Neural progenitor cell (in vitro differentiated cells): ENCODE data around the gene BMPR1A.

ENCODE experiments used
- EZH2 ChIP-seq: fragments of 200-600 bp; sonication (generic); IDR thresholded peaks from 2 replicates; pipeline ENCODE4 v1.6.1; 2017; ENCODE audit warnings: antibody characterized with exemption, mild to moderate bottlenecking, moderate library complexity
- TF ChIP-seq, protein P1 (sequence below): fragments of 200-600 bp; sonication (generic); IDR thresholded peaks from 2 replicates; pipeline ENCODE4 v1.5.1; 2017; ENCODE audit warnings: antibody characterized with exemption, mild to moderate bottlenecking

DNA sequence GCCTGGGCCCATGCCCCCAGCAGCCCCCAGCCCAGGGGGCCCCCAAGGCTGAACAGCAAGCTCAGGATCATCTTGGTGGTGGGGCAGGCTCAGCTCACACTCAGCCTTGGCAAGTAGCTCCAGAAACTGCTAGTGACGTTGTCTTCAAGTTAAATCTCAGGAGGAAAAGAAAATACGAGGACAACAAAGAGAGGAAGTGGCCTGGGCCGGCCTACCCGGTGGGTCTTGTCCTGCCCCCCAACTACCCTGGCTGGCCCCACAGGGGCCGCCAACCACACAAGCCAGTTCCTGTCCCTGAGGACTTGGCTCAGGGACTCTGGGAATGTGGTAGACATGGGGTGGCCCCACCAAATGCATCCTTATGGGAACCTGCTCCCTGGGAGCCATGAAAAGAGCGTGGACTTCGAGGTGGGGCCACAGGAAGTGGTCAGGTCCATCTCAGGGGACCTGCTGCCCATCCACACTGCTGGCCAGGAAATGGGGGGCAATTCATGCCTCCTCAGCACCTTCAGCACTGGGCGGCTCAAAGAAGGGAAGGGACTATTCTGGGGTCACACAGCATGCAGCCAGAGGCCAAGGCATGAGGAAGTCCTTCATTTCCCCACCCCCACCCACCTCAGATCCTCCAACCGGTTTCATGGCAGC, 201.2 kb downstream of the BMPR1A start, which contains the start of gene MMRN2:
- TF ChIP-seq, protein P1, sequence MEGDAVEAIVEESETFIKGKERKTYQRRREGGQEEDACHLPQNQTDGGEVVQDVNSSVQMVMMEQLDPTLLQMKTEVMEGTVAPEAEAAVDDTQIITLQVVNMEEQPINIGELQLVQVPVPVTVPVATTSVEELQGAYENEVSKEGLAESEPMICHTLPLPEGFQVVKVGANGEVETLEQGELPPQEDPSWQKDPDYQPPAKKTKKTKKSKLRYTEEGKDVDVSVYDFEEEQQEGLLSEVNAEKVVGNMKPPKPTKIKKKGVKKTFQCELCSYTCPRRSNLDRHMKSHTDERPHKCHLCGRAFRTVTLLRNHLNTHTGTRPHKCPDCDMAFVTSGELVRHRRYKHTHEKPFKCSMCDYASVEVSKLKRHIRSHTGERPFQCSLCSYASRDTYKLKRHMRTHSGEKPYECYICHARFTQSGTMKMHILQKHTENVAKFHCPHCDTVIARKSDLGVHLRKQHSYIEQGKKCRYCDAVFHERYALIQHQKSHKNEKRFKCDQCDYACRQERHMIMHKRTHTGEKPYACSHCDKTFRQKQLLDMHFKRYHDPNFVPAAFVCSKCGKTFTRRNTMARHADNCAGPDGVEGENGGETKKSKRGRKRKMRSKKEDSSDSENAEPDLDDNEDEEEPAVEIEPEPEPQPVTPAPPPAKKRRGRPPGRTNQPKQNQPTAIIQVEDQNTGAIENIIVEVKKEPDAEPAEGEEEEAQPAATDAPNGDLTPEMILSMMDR: no peak
- no peak for TF ChIP-seq EZH2
